OCI-LY1 (cell line): Measurements from ENCODE around the gene STARD3NL.

ENCODE experiments used
- H2AFZ ChIP-seq: fragments of 200-600 bp; sonication (generic), shearing (Covaris generic); 2 replicates; pipeline ENCODE4 v1.6.0; 2014; ENCODE audit warnings: antibody characterized with exemption, mild to moderate bottlenecking, low read length
- H3F3A ChIP-seq: fragments of 200-600 bp; sonication (generic), shearing (Covaris generic); 2 replicates; pipeline ENCODE4 v1.6.0; 2014; ENCODE audit warnings: mild to moderate bottlenecking, antibody characterized with exemption, low read length, moderate library complexity; ENCODE audit not compliant: insufficient read depth
- H3K27ac ChIP-seq: fragments of 200-600 bp; sonication (generic); 2 replicates; pipeline ENCODE4 v1.5.1; 2014; ENCODE audit warnings: low read length, mixed run types, mild to moderate bottlenecking, low read depth; ENCODE audit not compliant: poor library complexity, severe bottlenecking
- H3K27me3 ChIP-seq: fragments of 200-600 bp; sonication (generic); 2 replicates; pipeline ENCODE4 v1.6.0; 2014; ENCODE audit warnings: antibody characterized with exemption, mild to moderate bottlenecking, low read length, moderate library complexity; ENCODE audit not compliant: insufficient read depth
- H3K36me3 ChIP-seq: fragments of 200-600 bp; sonication (generic); 2 replicates; pipeline ENCODE4 v1.6.1; 2014; ENCODE audit warnings: mild to moderate bottlenecking, antibody characterized with exemption, low read length, moderate library complexity, mixed read lengths; ENCODE audit not compliant: insufficient read depth
- H3K4me1 ChIP-seq: fragments of 200-600 bp; sonication (generic); 2 replicates; pipeline ENCODE4 v1.5.1; 2014; ENCODE audit warnings: mild to moderate bottlenecking, low read length, moderate library complexity; ENCODE audit not compliant: insufficient read depth, severe bottlenecking
- H3K4me2 ChIP-seq: fragments of 200-600 bp; sonication (generic), shearing (Covaris generic); 2 replicates; pipeline ENCODE4 v1.6.1; 2014; ENCODE audit warnings: low read length
- H3K4me3 ChIP-seq: fragments of 200-600 bp; sonication (generic); 2 replicates; pipeline ENCODE4 v1.5.1; 2014; ENCODE audit warnings: low read length, low read depth, mild to moderate bottlenecking, mixed read lengths; ENCODE audit not compliant: poor library complexity, severe bottlenecking
- H3K79me2 ChIP-seq: fragments of 200-600 bp; shearing (Covaris generic); 2 replicates; pipeline ENCODE4 v1.6.1; 2016; ENCODE audit warnings: mixed run types, low read length, mixed read lengths; ENCODE audit not compliant: insufficient read depth
- H3K9ac ChIP-seq: fragments of 200-600 bp; sonication (generic), shearing (Covaris generic); 2 replicates; pipeline ENCODE4 v1.6.1; 2014; ENCODE audit warnings: mild to moderate bottlenecking, low read length, mixed read lengths
- H3K9me2 ChIP-seq: fragments of 200-600 bp; sonication (generic), shearing (Covaris generic); 2 replicates; pipeline ENCODE4 v1.6.1; 2014; ENCODE audit warnings: low read depth, mild to moderate bottlenecking, low read length, mixed read lengths
- H3K9me3 ChIP-seq: fragments of 200-600 bp; shearing (Covaris generic); 2 replicates; pipeline ENCODE4 v1.6.1; 2014; ENCODE audit warnings: low read length, mixed read lengths
- H4K20me1 ChIP-seq: fragments of 200-600 bp; sonication (generic), shearing (Covaris generic); 2 replicates; pipeline ENCODE4 v1.6.0; 2016; ENCODE audit warnings: mild to moderate bottlenecking, low read length; ENCODE audit not compliant: insufficient read depth
- EZH2 ChIP-seq: fragments of 200-600 bp; sonication (generic), shearing (Covaris generic); IDR thresholded peaks from 2 replicates; pipeline ENCODE4 v1.8.0; 2017; ENCODE audit warnings: borderline replicate concordance, mixed run types, mild to moderate bottlenecking, antibody characterized with exemption, low read length, moderate library complexity, mixed read lengths
- TF ChIP-seq, protein P1 (sequence below): fragments of 200-600 bp; sonication (generic), shearing (Covaris generic); IDR thresholded peaks from 2 replicates; pipeline ENCODE4 v1.5.1; 2017; ENCODE audit warnings: mild to moderate bottlenecking, antibody characterized with exemption, low read length, moderate library complexity, mixed read lengths

The STARD3NL gene

DNA sequence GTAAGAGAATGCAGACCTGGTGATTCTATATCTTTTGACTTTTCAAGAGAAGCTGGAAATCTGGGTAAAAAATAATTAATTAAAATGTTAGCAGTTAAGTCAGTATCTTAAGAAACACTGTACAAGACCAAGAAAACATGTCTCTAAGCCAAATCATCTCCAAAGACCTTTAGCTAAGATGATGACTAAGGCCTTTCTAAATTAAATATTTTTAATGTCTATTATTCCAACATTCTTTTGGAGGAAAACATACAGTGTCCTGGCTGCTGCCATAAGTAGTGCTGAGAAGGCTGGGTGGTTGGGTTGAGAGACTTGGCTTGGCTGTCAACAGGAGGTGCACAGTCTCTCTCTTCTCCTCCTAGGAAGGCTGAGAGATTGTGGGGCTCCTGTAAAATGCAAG lies 20.3 kb downstream of the STARD3NL start:
- Histone ChIP-seq H3K27me3 (no peaks in the 10 kb centered on the region), H3K4me2 (no peak overlapping the region), H4K20me1 (no peaks in the 10 kb centered on the region), H3K36me3 (no peaks in the 10 kb centered on the region), H3K79me2 (no peaks in the 10 kb centered on the region), H3K9me2 (no peaks in the 10 kb centered on the region), H3K27ac (no peak overlapping the region), H3K9ac (no peak overlapping the region), H2AFZ (no peak overlapping the region), H3F3A (no peaks in the 10 kb centered on the region), H3K9me3 (no peaks in the 10 kb centered on the region), H3K4me3 (no peak overlapping the region), H3K4me1 (no peaks in the 10 kb centered on the region)
- TF ChIP-seq EZH2: no peak
- TF ChIP-seq, protein P1, sequence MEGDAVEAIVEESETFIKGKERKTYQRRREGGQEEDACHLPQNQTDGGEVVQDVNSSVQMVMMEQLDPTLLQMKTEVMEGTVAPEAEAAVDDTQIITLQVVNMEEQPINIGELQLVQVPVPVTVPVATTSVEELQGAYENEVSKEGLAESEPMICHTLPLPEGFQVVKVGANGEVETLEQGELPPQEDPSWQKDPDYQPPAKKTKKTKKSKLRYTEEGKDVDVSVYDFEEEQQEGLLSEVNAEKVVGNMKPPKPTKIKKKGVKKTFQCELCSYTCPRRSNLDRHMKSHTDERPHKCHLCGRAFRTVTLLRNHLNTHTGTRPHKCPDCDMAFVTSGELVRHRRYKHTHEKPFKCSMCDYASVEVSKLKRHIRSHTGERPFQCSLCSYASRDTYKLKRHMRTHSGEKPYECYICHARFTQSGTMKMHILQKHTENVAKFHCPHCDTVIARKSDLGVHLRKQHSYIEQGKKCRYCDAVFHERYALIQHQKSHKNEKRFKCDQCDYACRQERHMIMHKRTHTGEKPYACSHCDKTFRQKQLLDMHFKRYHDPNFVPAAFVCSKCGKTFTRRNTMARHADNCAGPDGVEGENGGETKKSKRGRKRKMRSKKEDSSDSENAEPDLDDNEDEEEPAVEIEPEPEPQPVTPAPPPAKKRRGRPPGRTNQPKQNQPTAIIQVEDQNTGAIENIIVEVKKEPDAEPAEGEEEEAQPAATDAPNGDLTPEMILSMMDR: no peak

DNA sequence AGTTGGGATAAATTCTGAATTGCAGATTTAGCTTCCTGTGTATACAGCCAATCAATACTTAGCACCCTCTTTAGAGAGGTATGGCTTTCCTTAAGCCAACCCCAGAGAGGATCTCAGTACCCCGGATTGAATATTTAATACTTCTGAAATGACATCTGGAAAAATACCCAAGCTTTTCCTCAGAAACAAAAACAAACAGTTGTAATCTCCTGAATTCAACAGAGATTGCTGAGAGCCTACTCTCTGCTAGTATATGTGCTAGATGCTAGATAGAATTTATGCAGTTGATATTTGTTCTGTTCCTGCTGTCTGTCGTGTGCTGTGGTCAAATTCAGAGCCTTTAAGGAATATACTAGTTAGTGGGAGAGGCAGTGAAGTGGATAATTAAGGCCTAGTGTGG lies 21.1 kb downstream of the STARD3NL start:
- TF ChIP-seq EZH2: no peak
- TF ChIP-seq, protein P1: no peak
- no peaks in the 10 kb centered on the region for H3K36me3 ChIP-seq
- H3K4me1 ChIP-seq: no peaks in the 10 kb centered on the region
- no peak overlapping the region for H3K27ac ChIP-seq
- H3K27me3 ChIP-seq: no peaks in the 10 kb centered on the region
- H3F3A ChIP-seq: no peaks in the 10 kb centered on the region
- no peaks in the 10 kb centered on the region for H3K9me2 ChIP-seq
- H3K9ac ChIP-seq: no peak overlapping the region
- H2AFZ ChIP-seq: no peak overlapping the region
- no peaks in the 10 kb centered on the region for H3K79me2 ChIP-seq
- H4K20me1 ChIP-seq: no peaks in the 10 kb centered on the region
- H3K4me3 ChIP-seq: no peak overlapping the region
- H3K9me3 ChIP-seq: no peaks in the 10 kb centered on the region
- H3K4me2 ChIP-seq: no peak overlapping the region

- no peak overlapping the region for H3K4me3 ChIP-seq
- H3K36me3 ChIP-seq: no peaks in the 10 kb centered on the region
- H3K9ac ChIP-seq: no peak overlapping the region
- H3F3A ChIP-seq: no peaks in the 10 kb centered on the region
- no peak overlapping the region for H2AFZ ChIP-seq
- H3K9me2 ChIP-seq: no peaks in the 10 kb centered on the region
- H3K79me2 ChIP-seq: no peaks in the 10 kb centered on the region
- H3K27ac ChIP-seq: no peak overlapping the region
- no peak overlapping the region for H3K4me2 ChIP-seq
- TF ChIP-seq EZH2: no peak
- TF ChIP-seq, protein P1: no peak
- no peaks in the 10 kb centered on the region for H4K20me1 ChIP-seq
- H3K27me3 ChIP-seq: no peaks in the 10 kb centered on the region
- H3K4me1 ChIP-seq: no peaks in the 10 kb centered on the region
- no peaks in the 10 kb centered on the region for H3K9me3 ChIP-seq
Measured at GRCh38 chr7:38199782-38200181, 21.7 kb downstream of the STARD3NL start.
